Measurements from ENCODE around the gene CBX5. TPM values are rescaled to one million over a fixed set of nuclear protein-coding genes. Genes with fewer than 3 reads are reported as not detected.
A peak's percentile ranks its signal among the peaks of the same experiment; 100 is the strongest.

Gene CBX5
- total RNA-seq, 4 donors from 2014 or later = 23.7 to 45.7 (median 33.6) TPM

- Histone ChIP-seq H3K4me1 (peaks cover 32% of the 10 kb centered on the region), H3K9me3 (no peaks in the 10 kb centered on the region), H3K27me3 (no peaks in the 10 kb centered on the region), H3K36me3 (peaks cover 40% of the 10 kb centered on the region), H3K27ac (no peak overlapping the region), H3K4me3 (no peak overlapping the region)
- DNase-seq (ENCODE audit: low spot score in 2 of 2) = no peak
- TF ChIP-seq EP300 (IDR thresholded peaks at IDR 0.05) (no peak), POLR2A (IDR thresholded peaks at IDR 0.05) (no peak), CTCF (IDR thresholded peaks at IDR 0.05) (no peak), POLR2AphosphoS5 (IDR thresholded peaks at IDR 0.05) (no peak)
- 90% methylated on average over 8 of the region's 8 CpGs for WGBS
Observed at GRCh38 chr12:54257332-54257731, 22.6 kb downstream of the CBX5 start.

GRCh38 chr12:54253240-54253639 lies 26.7 kb downstream of the CBX5 start:
- WGBS = 96% methylated on average over 4 of the region's 4 CpGs
- Histone ChIP-seq H3K27me3 (no peaks in the 10 kb centered on the region), H3K36me3 (peaks cover 58% of the 10 kb centered on the region), H3K4me3 (no peak overlapping the region), H3K4me1 (peaks cover 6% of the 10 kb centered on the region), H3K27ac (no peak overlapping the region), H3K9me3 (no peaks in the 10 kb centered on the region)
- TF ChIP-seq EP300 (IDR thresholded peaks at IDR 0.05) (no peak), POLR2A (IDR thresholded peaks at IDR 0.05) (no peak), CTCF (IDR thresholded peaks at IDR 0.05) (no peak), POLR2AphosphoS5 (IDR thresholded peaks at IDR 0.05) (no peak)
- no peak for DNase-seq (ENCODE audit: low spot score in 2 of 2)

- no peak overlapping the region for H3K27ac ChIP-seq
- H3K4me1 ChIP-seq = no peaks in the 10 kb centered on the region
- H3K9me3 ChIP-seq = no peaks in the 10 kb centered on the region
- H3K36me3 ChIP-seq = peaks cover 55% of the 10 kb centered on the region
- no peak for DNase-seq (ENCODE audit: low spot score in 2 of 2)
- H3K4me3 ChIP-seq = no peak overlapping the region
- no peaks in the 10 kb centered on the region for H3K27me3 ChIP-seq
- 98% methylated on average over 1 of the region's 1 CpG for WGBS
- no peak for TF ChIP-seq POLR2AphosphoS5 (IDR thresholded peaks at IDR 0.05)
- TF ChIP-seq EP300 (IDR thresholded peaks at IDR 0.05) = no peak
- no peak for TF ChIP-seq POLR2A (IDR thresholded peaks at IDR 0.05)
- peak; percentile 39 to 53 for TF ChIP-seq CTCF (IDR thresholded peaks at IDR 0.05)
Observed at GRCh38 chr12:54251667-54252284, 28.1 kb downstream of the CBX5 start.

- DNase-seq (ENCODE audit: low spot score in 2 of 2) = no peak
- no peaks in the 10 kb centered on the region for H3K9me3 ChIP-seq
- no peak for TF ChIP-seq POLR2AphosphoS5 (IDR thresholded peaks at IDR 0.05)
- TF ChIP-seq EP300 (IDR thresholded peaks at IDR 0.05) = no peak
- no peak for TF ChIP-seq POLR2A (IDR thresholded peaks at IDR 0.05)
- TF ChIP-seq CTCF (IDR thresholded peaks at IDR 0.05) = no peak
- H3K4me3 ChIP-seq = no peak overlapping the region
- 95% methylated on average over 5 of the region's 5 CpGs for WGBS
- no peaks in the 10 kb centered on the region for H3K27me3 ChIP-seq
- H3K36me3 ChIP-seq = peaks cover 47% of the 10 kb centered on the region
- no peaks in the 10 kb centered on the region for H3K4me1 ChIP-seq
- H3K27ac ChIP-seq = no peak overlapping the region
Observed at GRCh38 chr12:54249489-54249888, 30.4 kb downstream of the CBX5 start.

- no peak overlapping the region for H3K27ac ChIP-seq
- 91% methylated on average over 6 of the region's 6 CpGs for WGBS
- DNase-seq (ENCODE audit: low spot score in 2 of 2) = no peak
- H3K27me3 ChIP-seq = no peaks in the 10 kb centered on the region
- no peak for TF ChIP-seq POLR2AphosphoS5 (IDR thresholded peaks at IDR 0.05)
- TF ChIP-seq CTCF (IDR thresholded peaks at IDR 0.05) = no peak
- no peak for TF ChIP-seq POLR2A (IDR thresholded peaks at IDR 0.05)
- TF ChIP-seq EP300 (IDR thresholded peaks at IDR 0.05) = no peak
- H3K4me3 ChIP-seq = no peak overlapping the region
- H3K4me1 ChIP-seq = no peaks in the 10 kb centered on the region
- H3K9me3 ChIP-seq = no peaks in the 10 kb centered on the region
- peaks cover 72% of the 10 kb centered on the region for H3K36me3 ChIP-seq
Observed at GRCh38 chr12:54246011-54246641, 33.8 kb downstream of the CBX5 start.
